ENCODE data around the gene TATDN3. TPM values are rescaled to one million over a fixed set of nuclear protein-coding genes. Genes with fewer than 3 reads are reported as not detected.

TATDN3 gene
- total and polyA plus RNA-seq, 9 of the 15 experiments (the other 6 are each of a cell fraction or from before 2014, with no cell fraction given): 18.3 to 79.9 (median 28.2) TPM

- in situ Hi-C loops (cut with MboI): no loop called here
Measured at GRCh38 chr1:212816567-212817278, 25.0 kb downstream of the TATDN3 start.

DNA sequence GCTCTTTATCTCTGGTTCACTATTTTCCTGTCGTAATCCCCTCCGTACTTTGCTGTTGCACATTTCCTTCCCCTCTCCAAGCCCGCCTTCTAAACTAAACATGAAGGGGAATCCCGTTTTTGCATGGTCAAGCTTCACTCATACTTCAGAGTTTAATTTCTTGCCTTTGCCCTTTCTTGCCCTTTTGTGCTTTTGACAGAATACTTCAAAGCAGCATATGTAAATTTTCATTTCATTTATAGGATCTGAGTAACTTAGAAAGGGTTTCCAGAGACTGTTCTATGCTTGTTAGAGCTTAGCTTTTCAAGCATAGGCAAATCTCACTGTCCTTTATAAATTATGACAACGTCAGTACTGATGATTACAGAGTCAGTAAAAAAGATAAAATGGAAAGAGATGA lies 28.0 kb downstream of the TATDN3 start:
- H3K9me1 ChIP-seq (ENCODE audit: control insufficient read depth, insufficient read depth, low read length): no peaks in the 10 kb centered on the region
- no peak overlapping the region for H2AFZ ChIP-seq (ENCODE audit: low read depth, low read length)
- ChIA-PET CTCF (ENCODE audit: low intra/inter-chr PET ratio) (no interaction called here), POLR2A (interaction anchor here (0.8 to 1.5 kb wide), 3 partner anchors 10 to 44 kb away, joined by 3 to 4 read pairs (median 3); no protein-coding TSS in a partner anchor)
- no peak for FAIRE-seq
- no peaks in the 10 kb centered on the region; the same call in 1 of the 2 replicates for H3K9me3 ChIP-seq (replicated peaks; ENCODE audit: control insufficient read depth, insufficient read depth, low read depth, low read length)
- in situ Hi-C loops (cut with MboI): no loop called here
- no peak for ATAC-seq
- no peak overlapping the region for H3K4me3 ChIP-seq
- H3K4me1 ChIP-seq (replicated peaks in 1 of 2; ENCODE audit: control insufficient read depth in 2 of 2, insufficient read depth in 2 of 2, low read length in 2 of 2): no peaks in the 10 kb centered on the region
- no peaks in the 10 kb centered on the region for H3K79me2 ChIP-seq (ENCODE audit: control insufficient read depth, insufficient read depth, low read length)
- TF ChIP-seq NR2C2 (CRISPR knock-in tag; IDR thresholded peaks at IDR 0.05) (no peak), NR2C2 (tag; IDR thresholded peaks at IDR 0.05) (no peak), ZNF134 (CRISPR knock-in tag; conservative IDR thresholded peaks at IDR 0.05) (no peak), POLR2B (IDR thresholded peaks at IDR 0.05; ENCODE audit: low read depth, partially characterized antibody) (no peak)
- TF ChIP-seq, protein P1, sequence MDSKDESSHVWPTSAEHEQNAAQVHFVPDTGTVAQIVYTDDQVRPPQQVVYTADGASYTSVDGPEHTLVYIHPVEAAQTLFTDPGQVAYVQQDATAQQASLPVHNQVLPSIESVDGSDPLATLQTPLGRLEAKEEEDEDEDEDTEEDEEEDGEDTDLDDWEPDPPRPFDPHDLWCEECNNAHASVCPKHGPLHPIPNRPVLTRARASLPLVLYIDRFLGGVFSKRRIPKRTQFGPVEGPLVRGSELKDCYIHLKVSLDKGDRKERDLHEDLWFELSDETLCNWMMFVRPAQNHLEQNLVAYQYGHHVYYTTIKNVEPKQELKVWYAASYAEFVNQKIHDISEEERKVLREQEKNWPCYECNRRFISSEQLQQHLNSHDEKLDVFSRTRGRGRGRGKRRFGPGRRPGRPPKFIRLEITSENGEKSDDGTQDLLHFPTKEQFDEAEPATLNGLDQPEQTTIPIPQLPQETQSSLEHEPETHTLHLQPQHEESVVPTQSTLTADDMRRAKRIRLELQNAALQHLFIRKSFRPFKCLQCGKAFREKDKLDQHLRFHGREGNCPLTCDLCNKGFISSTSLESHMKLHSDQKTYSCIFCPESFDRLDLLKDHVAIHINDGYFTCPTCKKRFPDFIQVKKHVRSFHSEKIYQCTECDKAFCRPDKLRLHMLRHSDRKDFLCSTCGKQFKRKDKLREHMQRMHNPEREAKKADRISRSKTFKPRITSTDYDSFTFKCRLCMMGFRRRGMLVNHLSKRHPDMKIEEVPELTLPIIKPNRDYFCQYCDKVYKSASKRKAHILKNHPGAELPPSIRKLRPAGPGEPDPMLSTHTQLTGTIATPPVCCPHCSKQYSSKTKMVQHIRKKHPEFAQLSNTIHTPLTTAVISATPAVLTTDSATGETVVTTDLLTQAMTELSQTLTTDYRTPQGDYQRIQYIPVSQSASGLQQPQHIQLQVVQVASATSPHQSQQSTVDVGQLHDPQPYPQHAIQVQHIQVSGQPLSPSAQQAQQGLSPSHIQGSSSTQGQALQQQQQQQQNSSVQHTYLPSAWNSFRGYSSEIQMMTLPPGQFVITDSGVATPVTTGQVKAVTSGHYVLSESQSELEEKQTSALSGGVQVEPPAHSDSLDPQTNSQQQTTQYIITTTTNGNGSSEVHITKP (IDR thresholded peaks at IDR 0.05; ENCODE audit: partially characterized antibody): no peak
- H4K20me1 ChIP-seq (replicated peaks; ENCODE audit: control insufficient read depth, insufficient read depth, low read length): no peaks in the 10 kb centered on the region
- no peak for DNase-seq (ENCODE audit: extremely low read depth in 1 of 4, low spot score in 3 of 4)
- no TSS peak for BruUV-seq (replicated peaks)
- WGBS (ENCODE audit: insufficient coverage, low coverage, missing lambda C conversion rate): 28% methylated on average over 5 of the region's 5 CpGs
- intact Hi-C loops (cut with micrococcal nuclease): no loop called here
- H3K9ac ChIP-seq (ENCODE audit: insufficient read depth in 1 of 2, low read depth in 2 of 2, low read length in 2 of 2): no peak overlapping the region
- H3K27me3 ChIP-seq (ENCODE audit: control insufficient read depth in 2 of 2, insufficient read depth in 2 of 2, low read length in 2 of 2): 0 out of 5 replicates have a peak, but pooled peaks cover 0 to 4% of the 10 kb centered on the region in 2 experiments
- no peak overlapping the region for H3K4me2 ChIP-seq (ENCODE audit: insufficient read depth, low read length)
- H3K36me3 ChIP-seq (ENCODE audit: control insufficient read depth, insufficient read depth, low read length): no peaks in the 10 kb centered on the region
- H3K27ac ChIP-seq (ENCODE audit: extremely low read depth, low read depth, low read length): no peak overlapping the region

More at GRCh38 chr1:212816567-212817278, 25.0 kb downstream of the TATDN3 start:
- 38% methylated on average over 3 of the region's 3 CpGs for WGBS (ENCODE audit: insufficient coverage, low coverage, missing lambda C conversion rate)
- DNase-seq (ENCODE audit: extremely low read depth in 1 of 4, low spot score in 3 of 4) (no peak), ATAC-seq (peak; percentile 14; the same call in 1 of the 3 replicates), FAIRE-seq (no peak)
- BruUV-seq (replicated peaks): no TSS peak
- Histone ChIP-seq H4K20me1 (replicated peaks; ENCODE audit: control insufficient read depth, insufficient read depth, low read length) (no peaks in the 10 kb centered on the region), H3K9me3 (replicated peaks; ENCODE audit: control insufficient read depth, insufficient read depth, low read depth, low read length) (no peaks in the 10 kb centered on the region), H2AFZ (ENCODE audit: low read depth, low read length) (no peak overlapping the region), H3K9ac (ENCODE audit: insufficient read depth in 1 of 2, low read depth in 2 of 2, low read length in 2 of 2) (no peak overlapping the region), H3K27ac (ENCODE audit: extremely low read depth, low read depth, low read length) (no peak overlapping the region), H3K36me3 (ENCODE audit: control insufficient read depth, insufficient read depth, low read length) (no peaks in the 10 kb centered on the region), H3K79me2 (ENCODE audit: control insufficient read depth, insufficient read depth, low read length) (no peaks in the 10 kb centered on the region), H3K4me3 (no peak overlapping the region), H3K4me1 (replicated peaks in 1 of 2; ENCODE audit: control insufficient read depth in 2 of 2, insufficient read depth in 2 of 2, low read length in 2 of 2) (no peaks in the 10 kb centered on the region), H3K4me2 (ENCODE audit: insufficient read depth, low read length) (no peak overlapping the region), H3K27me3 (ENCODE audit: control insufficient read depth in 2 of 2, insufficient read depth in 2 of 2, low read length in 2 of 2) (no peaks in the 10 kb centered on the region), H3K9me1 (ENCODE audit: control insufficient read depth, insufficient read depth, low read length) (no peaks in the 10 kb centered on the region)
- intact Hi-C loops (cut with micrococcal nuclease): no loop called here
- ChIA-PET CTCF (ENCODE audit: low intra/inter-chr PET ratio) (no interaction called here), POLR2A (interaction anchor here (0.6 to 1.4 kb wide), 4 partner anchors 9 to 142 kb away, joined by 3 read pairs; no protein-coding TSS in a partner anchor)
- 0 out of 2 replicates have a peak, but pooled peaks have one; percentile 32 for TF ChIP-seq POLR2AphosphoS2 (IDR thresholded peaks at IDR 0.05; ENCODE audit: low read length)
- no peak for TF ChIP-seq HMG20A (CRISPR knock-in tag; conservative IDR thresholded peaks at IDR 0.05)
